Liver (tissue), 9 donors: ENCODE measurements around the gene OR10H4. TPM values are rescaled to one million over a fixed set of nuclear protein-coding genes. Genes with fewer than 3 reads are reported as not detected.
A peak's percentile ranks its signal among the peaks of the same experiment; 100 is the strongest.

ENCODE experiments used
- DNase-seq: peaks from one replicate; pipeline ENCODE4 v3.0.0-alpha.2; 2017; ENCODE audit warnings: low spot score
- H3K27ac ChIP-seq, 2 donors: one replicate each; pipeline ENCODE4 v1.7.0; 2013; ENCODE audit warnings: inconsistent platforms in 2 of 2, low read length in 2 of 2, control low read depth in 1 of 2, low read depth in 1 of 2, mild to moderate bottlenecking in 1 of 2
- H3K27me3 ChIP-seq, 4 donors: one replicate each; pipeline versions ENCODE4 v1.6.1 to v1.7.0; 2013; ENCODE audit warnings: low read length in 3 of 4, inconsistent platforms in 1 of 4, mild to moderate bottlenecking in 1 of 4, moderate library complexity in 1 of 4; ENCODE audit not compliant: control insufficient read depth in 4 of 4, insufficient read depth in 4 of 4
- H3K36me3 ChIP-seq, 4 donors: one replicate each; pipeline versions ENCODE4 v1.6.1 to v1.7.0; 2013; ENCODE audit warnings: low read length in 3 of 4, mild to moderate bottlenecking in 3 of 4, low read depth in 1 of 4, moderate library complexity in 1 of 4; ENCODE audit not compliant: control insufficient read depth in 4 of 4, insufficient read depth in 3 of 4
- H3K4me1 ChIP-seq, 4 donors: one replicate each; pipeline versions ENCODE4 v1.6.1 to v1.7.0; 2013; ENCODE audit warnings: low read length in 3 of 4, mild to moderate bottlenecking in 3 of 4, moderate library complexity in 1 of 4; ENCODE audit not compliant: control insufficient read depth in 4 of 4, insufficient read depth in 4 of 4
- H3K4me3 ChIP-seq, 3 donors: one replicate each; pipeline versions ENCODE4 v1.6.1 to v1.7.0; 2013; ENCODE audit warnings: low read length in 3 of 3, control low read depth in 1 of 3, low read depth in 1 of 3, mild to moderate bottlenecking in 1 of 3
- H3K9ac ChIP-seq, 2 donors: one replicate each; pipeline ENCODE4 v1.7.0; 2013; ENCODE audit warnings: low read length in 2 of 2, mild to moderate bottlenecking in 2 of 2, moderate library complexity in 2 of 2, control low read depth in 1 of 2, low read depth in 1 of 2
- H3K9me3 ChIP-seq, 4 donors: one replicate each; pipeline versions ENCODE4 v1.6.1 to v1.7.0; 2013; ENCODE audit warnings: low read length in 3 of 4; ENCODE audit not compliant: control insufficient read depth in 4 of 4
- EGR1 ChIP-seq, 2 donors: IDR thresholded peaks; 2 replicates each; pipeline ENCODE4 v1.6.1; 2016 to 2018; ENCODE audit warnings: antibody characterized with exemption in 2 of 2, low read depth in 2 of 2
- FOXA1 ChIP-seq: IDR thresholded peaks from 2 replicates; pipeline ENCODE4 v1.6.1; 2016; ENCODE audit warnings: antibody characterized with exemption
- FOXA2 ChIP-seq: IDR thresholded peaks from 2 replicates; pipeline ENCODE4 v1.6.1; 2016; ENCODE audit warnings: antibody characterized with exemption
- HNF4A ChIP-seq, 2 donors: conservative IDR thresholded peaks; 2 replicates each; pipeline ENCODE4 v1.6.1; 2016; ENCODE audit warnings: antibody characterized with exemption in 2 of 2, mild to moderate bottlenecking in 2 of 2
- HNF4G ChIP-seq: IDR thresholded peaks from 2 replicates; pipeline ENCODE4 v1.6.1; 2016; ENCODE audit warnings: antibody characterized with exemption
- JUND ChIP-seq, 2 donors: IDR thresholded peaks; 2 replicates each; pipeline ENCODE4 v1.6.1; 2016; ENCODE audit warnings: antibody characterized with exemption in 2 of 2
- NR2F2 ChIP-seq: IDR thresholded peaks from 2 replicates; pipeline ENCODE4 v1.6.1; 2016; ENCODE audit warnings: antibody characterized with exemption
- RAD21 ChIP-seq, 2 donors: IDR thresholded peaks; 2 replicates each; pipeline ENCODE4 v1.6.1; 2016; ENCODE audit warnings: antibody characterized with exemption in 2 of 2, mild to moderate bottlenecking in 2 of 2
- RXRA ChIP-seq, 2 donors: IDR thresholded peaks; 2 replicates each; pipeline ENCODE4 v1.6.1; 2017 to 2018; ENCODE audit warnings: antibody characterized with exemption in 2 of 2, mild to moderate bottlenecking in 1 of 2
- SP1 ChIP-seq: IDR thresholded peaks from 2 replicates; pipeline ENCODE4 v1.6.1; 2018; ENCODE audit warnings: antibody characterized with exemption, mild to moderate bottlenecking
- TAF1 ChIP-seq: conservative IDR thresholded peaks from 2 replicates; pipeline ENCODE4 v1.6.1; 2016; ENCODE audit warnings: antibody characterized with exemption, mild to moderate bottlenecking
- YY1 ChIP-seq: IDR thresholded peaks from 2 replicates; pipeline ENCODE4 v1.6.1; 2016; ENCODE audit warnings: antibody characterized with exemption, mild to moderate bottlenecking
- WGBS: extraction: QIAGEN DNeasy Blood & Tissue Kit; methylation state at CpG from one replicate; pipeline ENCODE4 v1.1.7; 2013; 5-methylcytosine and 5-hydroxymethylcytosine counted together
- polyA plus RNA-seq, 2 donors: library from polyadenylated mRNA; stranded (reverse) in 1 of 2; unstranded in 1 of 2; fragments of 200-250 nt in 1 of 2; fragments of >200 nt in 1 of 2; fragmentation: Nextera tagmentation in 1 of 2; extraction: Ambion mirVana in 1 of 2; gene quantifications; one replicate each; pipeline versions ENCODE4 v1.2.1 to v1.2.3, GENCODE V29; 2013 to 2015
- total RNA-seq, 2 donors: library from RNA; depleted of rRNA; stranded (reverse); fragments of >200 nt; gene quantifications; one replicate each; pipeline ENCODE4 v1.2.3, GENCODE V29; 2014
- TF ChIP-seq, protein P1 (sequence below): IDR thresholded peaks from 2 replicates; pipeline ENCODE4 v1.6.1; 2016; ENCODE audit warnings: antibody characterized with exemption, mild to moderate bottlenecking
- TF ChIP-seq, protein P2 (sequence below): IDR thresholded peaks from 2 replicates; pipeline ENCODE4 v1.6.1; 2016; ENCODE audit warnings: antibody characterized with exemption
- TF ChIP-seq, protein P3 (sequence below): IDR thresholded peaks from 2 replicates; pipeline ENCODE4 v1.6.1; 2016; ENCODE audit warnings: antibody characterized with exemption
- TF ChIP-seq, protein P4 (sequence below): IDR thresholded peaks from 2 replicates; pipeline ENCODE4 v1.6.1; 2016; ENCODE audit warnings: antibody characterized with exemption
- TF ChIP-seq, protein P5 (sequence below): fragments of 150-350 bp; IDR thresholded peaks from 2 replicates; pipeline ENCODE4 v1.5.1; 2017; ENCODE audit warnings: improper control_type of control experiment, low read depth, low read length; ENCODE audit not compliant: missing input control
- donor health status: healthy.
- donor health status: healthy.
- donor health status: healthy.
- donor health status: healthy.
- donor health status: healthy.

Gene OR10H4
- total and polyA plus RNA-seq, 4 donors, result not detected

DNA sequence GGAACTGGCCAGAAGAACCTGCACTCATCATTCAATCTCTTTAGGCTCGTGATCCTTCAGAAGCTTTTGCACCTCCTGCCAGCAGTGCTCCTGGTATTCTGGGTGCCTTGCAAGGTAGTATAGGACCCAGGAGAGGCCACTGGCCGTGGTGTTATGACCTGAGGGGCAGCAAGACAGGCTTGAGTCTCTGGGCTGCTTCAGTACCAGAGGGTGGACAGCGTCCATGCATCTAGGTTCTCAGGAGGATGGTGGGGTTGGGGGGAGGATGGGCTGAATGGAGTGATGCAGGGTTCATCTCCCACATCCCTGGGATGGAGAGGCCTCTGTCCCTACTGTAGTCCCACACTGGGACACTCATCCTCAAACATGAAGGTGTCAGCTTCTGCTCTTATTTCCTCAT, 41.1 kb downstream of the OR10H4 start:
- WGBS, result 43% methylated on average over 3 of the region's 3 CpGs
- Histone ChIP-seq H3K36me3 (no peaks in the 10 kb centered on the region), H3K9ac (no peak overlapping the region), H3K4me1 (no peaks in the 10 kb centered on the region), H3K9me3 (no peaks in the 10 kb centered on the region), H3K27me3 (no peaks in the 10 kb centered on the region), H3K27ac (no peak overlapping the region), H3K4me3 (no peak overlapping the region)
- no peak for DNase-seq
- TF ChIP-seq, protein P1, sequence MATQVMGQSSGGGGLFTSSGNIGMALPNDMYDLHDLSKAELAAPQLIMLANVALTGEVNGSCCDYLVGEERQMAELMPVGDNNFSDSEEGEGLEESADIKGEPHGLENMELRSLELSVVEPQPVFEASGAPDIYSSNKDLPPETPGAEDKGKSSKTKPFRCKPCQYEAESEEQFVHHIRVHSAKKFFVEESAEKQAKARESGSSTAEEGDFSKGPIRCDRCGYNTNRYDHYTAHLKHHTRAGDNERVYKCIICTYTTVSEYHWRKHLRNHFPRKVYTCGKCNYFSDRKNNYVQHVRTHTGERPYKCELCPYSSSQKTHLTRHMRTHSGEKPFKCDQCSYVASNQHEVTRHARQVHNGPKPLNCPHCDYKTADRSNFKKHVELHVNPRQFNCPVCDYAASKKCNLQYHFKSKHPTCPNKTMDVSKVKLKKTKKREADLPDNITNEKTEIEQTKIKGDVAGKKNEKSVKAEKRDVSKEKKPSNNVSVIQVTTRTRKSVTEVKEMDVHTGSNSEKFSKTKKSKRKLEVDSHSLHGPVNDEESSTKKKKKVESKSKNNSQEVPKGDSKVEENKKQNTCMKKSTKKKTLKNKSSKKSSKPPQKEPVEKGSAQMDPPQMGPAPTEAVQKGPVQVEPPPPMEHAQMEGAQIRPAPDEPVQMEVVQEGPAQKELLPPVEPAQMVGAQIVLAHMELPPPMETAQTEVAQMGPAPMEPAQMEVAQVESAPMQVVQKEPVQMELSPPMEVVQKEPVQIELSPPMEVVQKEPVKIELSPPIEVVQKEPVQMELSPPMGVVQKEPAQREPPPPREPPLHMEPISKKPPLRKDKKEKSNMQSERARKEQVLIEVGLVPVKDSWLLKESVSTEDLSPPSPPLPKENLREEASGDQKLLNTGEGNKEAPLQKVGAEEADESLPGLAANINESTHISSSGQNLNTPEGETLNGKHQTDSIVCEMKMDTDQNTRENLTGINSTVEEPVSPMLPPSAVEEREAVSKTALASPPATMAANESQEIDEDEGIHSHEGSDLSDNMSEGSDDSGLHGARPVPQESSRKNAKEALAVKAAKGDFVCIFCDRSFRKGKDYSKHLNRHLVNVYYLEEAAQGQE, result peak; percentile 76
- TF ChIP-seq YY1, result no peak

DNA sequence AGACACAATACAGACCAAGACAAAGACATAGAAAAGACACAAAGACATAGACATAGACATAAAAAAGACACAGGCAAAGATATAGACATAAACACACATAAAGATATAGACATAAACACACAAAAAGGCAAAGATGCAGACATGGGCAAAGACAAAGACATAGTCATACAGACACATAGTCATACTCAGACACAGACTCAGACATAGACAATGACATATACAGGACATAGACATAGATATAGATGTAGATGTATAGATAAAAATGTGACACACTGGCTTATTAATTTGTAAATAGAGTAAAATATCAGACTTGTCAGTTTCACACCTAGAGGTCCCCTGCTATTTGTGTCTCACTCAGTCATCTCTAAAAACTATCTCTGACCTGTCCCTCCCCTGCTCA, 42.8 kb downstream of the OR10H4 start:
- no peaks in the 10 kb centered on the region for H3K4me1 ChIP-seq
- no peak overlapping the region for H3K4me3 ChIP-seq
- H3K9ac ChIP-seq, result no peak overlapping the region
- no peaks in the 10 kb centered on the region for H3K9me3 ChIP-seq
- H3K36me3 ChIP-seq, result no peaks in the 10 kb centered on the region
- H3K27ac ChIP-seq, result no peak overlapping the region
- TF ChIP-seq SP1 (no peak), HNF4A (conservative IDR thresholded peaks at IDR 0.05) (no peak), TAF1 (no peak), NR2F2 (no peak), HNF4G (no peak), YY1 (no peak), JUND (IDR thresholded peaks at IDR 0.05) (no peak), FOXA2 (no peak), EGR1 (IDR thresholded peaks at IDR 0.05; ENCODE audit: low read depth in 2 of 2) (no peak), RAD21 (IDR thresholded peaks at IDR 0.05) (no peak), RXRA (IDR thresholded peaks at IDR 0.05) (no peak), FOXA1 (no peak)
- TF ChIP-seq, protein P1, result no peak
- TF ChIP-seq, protein P2, sequence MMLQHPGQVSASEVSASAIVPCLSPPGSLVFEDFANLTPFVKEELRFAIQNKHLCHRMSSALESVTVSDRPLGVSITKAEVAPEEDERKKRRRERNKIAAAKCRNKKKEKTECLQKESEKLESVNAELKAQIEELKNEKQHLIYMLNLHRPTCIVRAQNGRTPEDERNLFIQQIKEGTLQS, result no peak
- TF ChIP-seq, protein P3, sequence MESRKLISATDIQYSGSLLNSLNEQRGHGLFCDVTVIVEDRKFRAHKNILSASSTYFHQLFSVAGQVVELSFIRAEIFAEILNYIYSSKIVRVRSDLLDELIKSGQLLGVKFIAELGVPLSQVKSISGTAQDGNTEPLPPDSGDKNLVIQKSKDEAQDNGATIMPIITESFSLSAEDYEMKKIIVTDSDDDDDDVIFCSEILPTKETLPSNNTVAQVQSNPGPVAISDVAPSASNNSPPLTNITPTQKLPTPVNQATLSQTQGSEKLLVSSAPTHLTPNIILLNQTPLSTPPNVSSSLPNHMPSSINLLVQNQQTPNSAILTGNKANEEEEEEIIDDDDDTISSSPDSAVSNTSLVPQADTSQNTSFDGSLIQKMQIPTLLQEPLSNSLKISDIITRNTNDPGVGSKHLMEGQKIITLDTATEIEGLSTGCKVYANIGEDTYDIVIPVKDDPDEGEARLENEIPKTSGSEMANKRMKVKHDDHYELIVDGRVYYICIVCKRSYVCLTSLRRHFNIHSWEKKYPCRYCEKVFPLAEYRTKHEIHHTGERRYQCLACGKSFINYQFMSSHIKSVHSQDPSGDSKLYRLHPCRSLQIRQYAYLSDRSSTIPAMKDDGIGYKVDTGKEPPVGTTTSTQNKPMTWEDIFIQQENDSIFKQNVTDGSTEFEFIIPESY, result no peak
- TF ChIP-seq, protein P4, sequence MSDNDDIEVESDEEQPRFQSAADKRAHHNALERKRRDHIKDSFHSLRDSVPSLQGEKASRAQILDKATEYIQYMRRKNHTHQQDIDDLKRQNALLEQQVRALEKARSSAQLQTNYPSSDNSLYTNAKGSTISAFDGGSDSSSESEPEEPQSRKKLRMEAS, result no peak
- TF ChIP-seq, protein P5, sequence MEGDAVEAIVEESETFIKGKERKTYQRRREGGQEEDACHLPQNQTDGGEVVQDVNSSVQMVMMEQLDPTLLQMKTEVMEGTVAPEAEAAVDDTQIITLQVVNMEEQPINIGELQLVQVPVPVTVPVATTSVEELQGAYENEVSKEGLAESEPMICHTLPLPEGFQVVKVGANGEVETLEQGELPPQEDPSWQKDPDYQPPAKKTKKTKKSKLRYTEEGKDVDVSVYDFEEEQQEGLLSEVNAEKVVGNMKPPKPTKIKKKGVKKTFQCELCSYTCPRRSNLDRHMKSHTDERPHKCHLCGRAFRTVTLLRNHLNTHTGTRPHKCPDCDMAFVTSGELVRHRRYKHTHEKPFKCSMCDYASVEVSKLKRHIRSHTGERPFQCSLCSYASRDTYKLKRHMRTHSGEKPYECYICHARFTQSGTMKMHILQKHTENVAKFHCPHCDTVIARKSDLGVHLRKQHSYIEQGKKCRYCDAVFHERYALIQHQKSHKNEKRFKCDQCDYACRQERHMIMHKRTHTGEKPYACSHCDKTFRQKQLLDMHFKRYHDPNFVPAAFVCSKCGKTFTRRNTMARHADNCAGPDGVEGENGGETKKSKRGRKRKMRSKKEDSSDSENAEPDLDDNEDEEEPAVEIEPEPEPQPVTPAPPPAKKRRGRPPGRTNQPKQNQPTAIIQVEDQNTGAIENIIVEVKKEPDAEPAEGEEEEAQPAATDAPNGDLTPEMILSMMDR, result no peak
- H3K27me3 ChIP-seq, result no peaks in the 10 kb centered on the region
- no peak for DNase-seq
